SU-DHL-6 (cell line): Measurements from ENCODE around the gene LPCAT3.

Source experiments
- H2AFZ ChIP-seq: fragments of 200-600 bp; sonication (generic); 2 replicates; pipeline ENCODE4 v1.6.1; 2014; ENCODE audit warnings: low read depth, mild to moderate bottlenecking, moderate library complexity, mixed read lengths, antibody characterized with exemption, low read length; ENCODE audit not compliant: severe bottlenecking
- H3F3A ChIP-seq: fragments of 200-600 bp; shearing (Covaris generic); 2 replicates; pipeline ENCODE4 v1.6.0; 2016; ENCODE audit warnings: antibody characterized with exemption, mild to moderate bottlenecking; ENCODE audit not compliant: insufficient read depth
- H3K27ac ChIP-seq: fragments of 200-600 bp; sonication (generic); 2 replicates; pipeline ENCODE4 v1.5.1; 2016; ENCODE audit warnings: low read depth, mild to moderate bottlenecking, low read length, moderate library complexity, mixed read lengths
- H3K27me3 ChIP-seq: fragments of 200-600 bp; sonication (generic), shearing (Covaris generic); 2 replicates; pipeline ENCODE4 v1.6.0; 2014; ENCODE audit warnings: mild to moderate bottlenecking, low read length
- H3K36me3 ChIP-seq: fragments of 200-600 bp; sonication (generic); 2 replicates; pipeline ENCODE4 v1.6.1; 2014; ENCODE audit warnings: mild to moderate bottlenecking, low read length, mixed read lengths
- H3K4me2 ChIP-seq: fragments of 300-600, 200-600 bp; shearing (Covaris generic), sonication (generic); 2 replicates; pipeline ENCODE4 v1.6.0; 2014; ENCODE audit warnings: low read length, low read depth, mild to moderate bottlenecking; ENCODE audit not compliant: poor library complexity, severe bottlenecking
- H3K4me3 ChIP-seq: fragments of 200-600 bp; sonication (generic); 2 replicates; pipeline ENCODE4 v1.5.1; 2014; ENCODE audit warnings: antibody characterized with exemption, low read length, mild to moderate bottlenecking, mixed read lengths; ENCODE audit not compliant: insufficient read depth, poor library complexity, severe bottlenecking
- H3K79me2 ChIP-seq: fragments of 200-600 bp; sonication (generic); 2 replicates; pipeline ENCODE4 v1.6.1; 2014; ENCODE audit warnings: mild to moderate bottlenecking, low read length, moderate library complexity; ENCODE audit not compliant: insufficient read depth
- H3K9ac ChIP-seq: fragments of 200-600 bp; sonication (generic); 2 replicates; pipeline ENCODE4 v1.7.0; 2014; ENCODE audit warnings: mild to moderate bottlenecking, low read length
- H3K9me2 ChIP-seq: fragments of 200-600 bp; sonication (generic); replicated peaks from 2 replicates; pipeline ENCODE4 v1.6.1; 2014; ENCODE audit warnings: low read length; ENCODE audit not compliant: insufficient read depth
- H3K9me3 ChIP-seq: fragments of 200-600 bp; sonication (generic); 2 replicates; pipeline ENCODE4 v1.6.1; 2014; ENCODE audit warnings: low read length, mixed read lengths; ENCODE audit not compliant: insufficient read depth
- H4K20me1 ChIP-seq: fragments of 200-600 bp; sonication (generic); 2 replicates; pipeline ENCODE4 v1.6.1; 2014; ENCODE audit warnings: low read depth, mild to moderate bottlenecking, antibody characterized with exemption, low read length, moderate library complexity, mixed read lengths
- CTCF ChIP-seq: fragments of 200-600 bp; sonication (generic); IDR thresholded peaks from one replicate; pipeline ENCODE4 v1.5.1; 2017; ENCODE audit warnings: antibody characterized with exemption, mild to moderate bottlenecking, low read length, moderate library complexity; ENCODE audit not compliant: insufficient read depth, poor library complexity, severe bottlenecking
- EZH2phosphoT487 ChIP-seq: fragments of 200-600 bp; sonication (generic), shearing (Covaris generic); conservative IDR thresholded peaks from 2 replicates; pipeline ENCODE4 v1.6.1; 2018; ENCODE audit warnings: mild to moderate bottlenecking, antibody characterized with exemption, low read length, moderate library complexity, mixed read lengths

LPCAT3 gene

DNA sequence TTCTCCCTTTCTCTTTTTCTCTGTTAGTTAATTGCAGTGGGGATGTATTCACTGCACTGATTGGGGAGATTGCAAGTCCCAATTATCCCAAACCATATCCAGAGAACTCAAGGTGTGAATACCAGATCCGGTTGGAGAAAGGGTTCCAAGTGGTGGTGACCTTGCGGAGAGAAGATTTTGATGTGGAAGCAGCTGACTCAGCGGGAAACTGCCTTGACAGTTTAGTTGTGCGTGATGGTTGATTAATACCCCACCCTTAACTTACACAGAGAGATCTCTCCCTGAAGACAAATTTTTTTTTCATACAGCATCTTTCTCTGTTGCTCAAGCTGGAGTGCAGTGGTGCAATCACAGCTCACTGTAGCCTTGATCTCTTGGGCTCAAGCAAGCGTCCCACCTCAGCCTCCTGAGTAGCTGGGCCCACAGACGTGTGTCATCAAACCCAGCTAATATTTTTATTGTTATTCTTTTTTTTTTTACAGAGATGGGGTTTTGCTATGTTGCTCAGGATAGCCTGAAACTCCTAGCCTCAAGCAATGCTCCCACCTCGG, 46.9 kb upstream of the LPCAT3 start:
- no peaks in the 10 kb centered on the region for H3K9me2 ChIP-seq
- H3K27ac ChIP-seq: no peak overlapping the region
- H4K20me1 ChIP-seq: no peaks in the 10 kb centered on the region
- TF ChIP-seq CTCF: no peak
- no peak for TF ChIP-seq EZH2phosphoT487
- H3K79me2 ChIP-seq: no peaks in the 10 kb centered on the region
- no peaks in the 10 kb centered on the region for H3K27me3 ChIP-seq
- H3K36me3 ChIP-seq: no peaks in the 10 kb centered on the region
- no peak overlapping the region for H3K9ac ChIP-seq
- H3K4me2 ChIP-seq: no peak overlapping the region
- H3K9me3 ChIP-seq: no peaks in the 10 kb centered on the region
- no peak overlapping the region for H3K4me3 ChIP-seq
- no peaks in the 10 kb centered on the region for H3F3A ChIP-seq
- H2AFZ ChIP-seq: no peak overlapping the region

DNA sequence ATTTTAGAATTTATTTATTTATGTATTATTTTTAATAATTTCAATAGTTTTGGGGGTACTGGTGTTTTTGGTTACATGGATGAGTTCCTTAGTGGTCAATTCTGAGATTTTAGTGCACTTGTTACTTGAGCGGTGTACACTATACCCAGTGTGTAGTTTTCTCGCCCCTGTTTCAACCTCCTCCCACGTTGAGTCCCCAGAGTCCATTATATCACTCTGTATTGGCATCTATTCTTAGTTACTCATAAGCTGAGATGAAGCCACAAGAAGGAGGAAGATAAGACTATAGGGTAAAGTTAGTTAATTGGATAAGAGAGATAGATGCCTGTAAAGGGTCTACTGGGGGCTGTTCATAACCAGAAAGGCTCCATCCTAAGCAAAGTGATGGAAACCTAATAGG, 46.2 kb upstream of the LPCAT3 start:
- H3K27ac ChIP-seq: no peak overlapping the region

GRCh38 chr12:7061596-7061995, 43.3 kb upstream of the LPCAT3 start:
- TF ChIP-seq CTCF: no peak
- no peak for TF ChIP-seq EZH2phosphoT487
- Histone ChIP-seq H3K9me2 (no peaks in the 10 kb centered on the region), H3K27ac (no peak overlapping the region), H4K20me1 (no peaks in the 10 kb centered on the region), H3K9ac (no peak overlapping the region), H3K4me3 (no peak overlapping the region), H3F3A (no peaks in the 10 kb centered on the region), H3K9me3 (no peaks in the 10 kb centered on the region), H2AFZ (no peak overlapping the region), H3K79me2 (no peaks in the 10 kb centered on the region), H3K36me3 (no peaks in the 10 kb centered on the region), H3K4me2 (no peak overlapping the region), H3K27me3 (no peaks in the 10 kb centered on the region)

More for the DNA sequence above, 46.2 kb upstream of the LPCAT3 start:
- H2AFZ ChIP-seq: no peak overlapping the region
- H3K79me2 ChIP-seq: no peaks in the 10 kb centered on the region
- H3K9ac ChIP-seq: no peak overlapping the region
- H3F3A ChIP-seq: no peaks in the 10 kb centered on the region
- H3K36me3 ChIP-seq: no peaks in the 10 kb centered on the region
- TF ChIP-seq CTCF (no peak), EZH2phosphoT487 (no peak)
- no peaks in the 10 kb centered on the region for H3K9me3 ChIP-seq
- no peak overlapping the region for H3K4me2 ChIP-seq
- no peaks in the 10 kb centered on the region for H3K27me3 ChIP-seq
- H3K4me3 ChIP-seq: no peak overlapping the region
- H3K9me2 ChIP-seq: no peaks in the 10 kb centered on the region
- no peaks in the 10 kb centered on the region for H4K20me1 ChIP-seq
